ENCODE results near the gene KRTAP2-3. TPM values are rescaled to one million over a fixed set of nuclear protein-coding genes. Genes with fewer than 3 reads are reported as not detected.

KRTAP2-3 gene
- total and polyA plus RNA-seq, 10 of the 15 experiments (the other 5 are each of a cell fraction or from before 2014, with no cell fraction given), result not detected

DNA sequence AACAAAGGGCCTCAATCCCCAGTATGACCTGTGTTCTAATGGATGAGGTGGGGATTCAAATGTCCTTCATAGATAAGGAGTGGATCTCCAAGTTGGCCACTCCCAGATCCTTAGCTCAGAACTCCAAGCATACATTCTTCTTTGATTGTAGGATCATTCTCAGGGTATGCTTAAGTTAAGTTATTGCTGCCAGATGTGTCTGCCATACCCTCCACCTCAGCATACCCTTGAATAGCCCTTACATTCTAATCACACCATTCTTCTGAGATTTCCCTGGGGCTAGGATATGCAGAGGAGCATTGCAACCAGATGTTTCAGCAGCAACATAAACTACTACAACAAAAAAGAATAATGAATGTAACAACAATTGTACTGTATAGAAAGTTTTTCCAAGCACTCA lies 7.4 kb upstream of the KRTAP2-3 start (continued):
- no peak for TF ChIP-seq NFXL1 (IDR thresholded peaks at IDR 0.05; ENCODE audit: borderline replicate concordance)
- TF ChIP-seq KDM1A (IDR thresholded peaks at IDR 0.05; ENCODE audit: borderline replicate concordance), result no peak
- TF ChIP-seq RAD51 (IDR thresholded peaks at IDR 0.05), result no peak
- no peak for TF ChIP-seq MEF2A (IDR thresholded peaks at IDR 0.05; ENCODE audit: insufficient read depth, low read depth, low read length)
- TF ChIP-seq, protein P1, sequence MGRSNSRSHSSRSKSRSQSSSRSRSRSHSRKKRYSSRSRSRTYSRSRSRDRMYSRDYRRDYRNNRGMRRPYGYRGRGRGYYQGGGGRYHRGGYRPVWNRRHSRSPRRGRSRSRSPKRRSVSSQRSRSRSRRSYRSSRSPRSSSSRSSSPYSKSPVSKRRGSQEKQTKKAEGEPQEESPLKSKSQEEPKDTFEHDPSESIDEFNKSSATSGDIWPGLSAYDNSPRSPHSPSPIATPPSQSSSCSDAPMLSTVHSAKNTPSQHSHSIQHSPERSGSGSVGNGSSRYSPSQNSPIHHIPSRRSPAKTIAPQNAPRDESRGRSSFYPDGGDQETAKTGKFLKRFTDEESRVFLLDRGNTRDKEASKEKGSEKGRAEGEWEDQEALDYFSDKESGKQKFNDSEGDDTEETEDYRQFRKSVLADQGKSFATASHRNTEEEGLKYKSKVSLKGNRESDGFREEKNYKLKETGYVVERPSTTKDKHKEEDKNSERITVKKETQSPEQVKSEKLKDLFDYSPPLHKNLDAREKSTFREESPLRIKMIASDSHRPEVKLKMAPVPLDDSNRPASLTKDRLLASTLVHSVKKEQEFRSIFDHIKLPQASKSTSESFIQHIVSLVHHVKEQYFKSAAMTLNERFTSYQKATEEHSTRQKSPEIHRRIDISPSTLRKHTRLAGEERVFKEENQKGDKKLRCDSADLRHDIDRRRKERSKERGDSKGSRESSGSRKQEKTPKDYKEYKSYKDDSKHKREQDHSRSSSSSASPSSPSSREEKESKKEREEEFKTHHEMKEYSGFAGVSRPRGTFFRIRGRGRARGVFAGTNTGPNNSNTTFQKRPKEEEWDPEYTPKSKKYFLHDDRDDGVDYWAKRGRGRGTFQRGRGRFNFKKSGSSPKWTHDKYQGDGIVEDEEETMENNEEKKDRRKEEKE (IDR thresholded peaks at IDR 0.05), result no peak
- no peak for TF ChIP-seq RCOR1 (conservative IDR thresholded peaks at IDR 0.05; ENCODE audit: low read depth, low read length)
- no peak for TF ChIP-seq IKZF1 (conservative IDR thresholded peaks at IDR 0.05)
- TF ChIP-seq, protein P2, sequence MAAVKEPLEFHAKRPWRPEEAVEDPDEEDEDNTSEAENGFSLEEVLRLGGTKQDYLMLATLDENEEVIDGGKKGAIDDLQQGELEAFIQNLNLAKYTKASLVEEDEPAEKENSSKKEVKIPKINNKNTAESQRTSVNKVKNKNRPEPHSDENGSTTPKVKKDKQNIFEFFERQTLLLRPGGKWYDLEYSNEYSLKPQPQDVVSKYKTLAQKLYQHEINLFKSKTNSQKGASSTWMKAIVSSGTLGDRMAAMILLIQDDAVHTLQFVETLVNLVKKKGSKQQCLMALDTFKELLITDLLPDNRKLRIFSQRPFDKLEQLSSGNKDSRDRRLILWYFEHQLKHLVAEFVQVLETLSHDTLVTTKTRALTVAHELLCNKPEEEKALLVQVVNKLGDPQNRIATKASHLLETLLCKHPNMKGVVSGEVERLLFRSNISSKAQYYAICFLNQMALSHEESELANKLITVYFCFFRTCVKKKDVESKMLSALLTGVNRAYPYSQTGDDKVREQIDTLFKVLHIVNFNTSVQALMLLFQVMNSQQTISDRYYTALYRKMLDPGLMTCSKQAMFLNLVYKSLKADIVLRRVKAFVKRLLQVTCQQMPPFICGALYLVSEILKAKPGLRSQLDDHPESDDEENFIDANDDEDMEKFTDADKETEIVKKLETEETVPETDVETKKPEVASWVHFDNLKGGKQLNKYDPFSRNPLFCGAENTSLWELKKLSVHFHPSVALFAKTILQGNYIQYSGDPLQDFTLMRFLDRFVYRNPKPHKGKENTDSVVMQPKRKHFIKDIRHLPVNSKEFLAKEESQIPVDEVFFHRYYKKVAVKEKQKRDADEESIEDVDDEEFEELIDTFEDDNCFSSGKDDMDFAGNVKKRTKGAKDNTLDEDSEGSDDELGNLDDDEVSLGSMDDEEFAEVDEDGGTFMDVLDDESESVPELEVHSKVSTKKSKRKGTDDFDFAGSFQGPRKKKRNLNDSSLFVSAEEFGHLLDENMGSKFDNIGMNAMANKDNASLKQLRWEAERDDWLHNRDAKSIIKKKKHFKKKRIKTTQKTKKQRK (IDR thresholded peaks at IDR 0.05; ENCODE audit: low read depth, low read length), result no peak
- no peak for TF ChIP-seq ZSCAN29 (IDR thresholded peaks at IDR 0.05)
- TF ChIP-seq CREM (IDR thresholded peaks at IDR 0.05; ENCODE audit: low read depth), result no peak
- TF ChIP-seq ASH2L (IDR thresholded peaks at IDR 0.05; ENCODE audit: borderline replicate concordance, low read depth), result no peak
- TF ChIP-seq GABPA (IDR thresholded peaks at IDR 0.05; ENCODE audit: low read depth), result no peak
- no peak for TF ChIP-seq ZNF384 (IDR thresholded peaks at IDR 0.05; ENCODE audit: borderline replicate concordance, low read depth, low read length)
- TF ChIP-seq SPI1 (IDR thresholded peaks at IDR 0.05; ENCODE audit: borderline replicate concordance, insufficient read depth, low read depth, low read length), result no peak
- TF ChIP-seq, protein P3, sequence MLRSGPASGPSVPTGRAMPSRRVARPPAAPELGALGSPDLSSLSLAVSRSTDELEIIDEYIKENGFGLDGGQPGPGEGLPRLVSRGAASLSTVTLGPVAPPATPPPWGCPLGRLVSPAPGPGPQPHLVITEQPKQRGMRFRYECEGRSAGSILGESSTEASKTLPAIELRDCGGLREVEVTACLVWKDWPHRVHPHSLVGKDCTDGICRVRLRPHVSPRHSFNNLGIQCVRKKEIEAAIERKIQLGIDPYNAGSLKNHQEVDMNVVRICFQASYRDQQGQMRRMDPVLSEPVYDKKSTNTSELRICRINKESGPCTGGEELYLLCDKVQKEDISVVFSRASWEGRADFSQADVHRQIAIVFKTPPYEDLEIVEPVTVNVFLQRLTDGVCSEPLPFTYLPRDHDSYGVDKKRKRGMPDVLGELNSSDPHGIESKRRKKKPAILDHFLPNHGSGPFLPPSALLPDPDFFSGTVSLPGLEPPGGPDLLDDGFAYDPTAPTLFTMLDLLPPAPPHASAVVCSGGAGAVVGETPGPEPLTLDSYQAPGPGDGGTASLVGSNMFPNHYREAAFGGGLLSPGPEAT (IDR thresholded peaks at IDR 0.05; ENCODE audit: low read depth), result no peak

Data from GM12878 (cell line).